HepG2 (cell line): ENCODE results near the gene OR2S2. TPM values are rescaled to one million over a fixed set of nuclear protein-coding genes. Genes with fewer than 3 reads are reported as not detected.

ENCODE experiments used
- ATF7 ChIP-seq, 2 experiments: fragments of 450-650 bp in 1 of 2; sonication (generic) in 1 of 2; formaldehyde crosslinking in 1 of 2; IDR thresholded peaks; 2 replicates each; pipeline versions ENCODE4 v1.4.0 to v1.6.1; 2016 to 2020; ENCODE audit warnings: antibody characterized with exemption in 1 of 2, mild to moderate bottlenecking in 1 of 2, missing genetic modification reagents in 1 of 2
- DNMT1 ChIP-seq: sonication (generic); formaldehyde crosslinking; IDR thresholded peaks from 2 replicates; pipeline ENCODE4 v1.5.1; 2020; ENCODE audit warnings: mild to moderate bottlenecking, missing genetic modification reagents
- EED ChIP-seq: sonication (generic); formaldehyde crosslinking; IDR thresholded peaks from 2 replicates; pipeline ENCODE4 v1.5.0; 2020; ENCODE audit warnings: mild to moderate bottlenecking, missing genetic modification reagents
- FOSL2 ChIP-seq: sonication (generic); formaldehyde crosslinking; IDR thresholded peaks from 2 replicates; pipeline ENCODE4 v1.4.0; 2020; ENCODE audit warnings: missing genetic modification reagents
- FUBP1 ChIP-seq: sonication (generic); formaldehyde crosslinking; IDR thresholded peaks from 2 replicates; pipeline ENCODE4 v1.5.1; 2020; ENCODE audit warnings: missing genetic modification reagents, mild to moderate bottlenecking, borderline replicate concordance
- GATAD2A ChIP-seq: IDR thresholded peaks from 2 replicates; pipeline ENCODE4 v1.6.1; 2016
- KDM4B ChIP-seq: sonication (generic); formaldehyde crosslinking; IDR thresholded peaks from 2 replicates; pipeline ENCODE4 v1.4.0; 2020; ENCODE audit warnings: missing genetic modification reagents
- KLF6 ChIP-seq: IDR thresholded peaks from 2 replicates; pipeline ENCODE4 v1.8.0; 2016; ENCODE audit warnings: missing biosample characterization, missing genetic modification reagents
- MTA1 ChIP-seq: sonication (generic); formaldehyde crosslinking; IDR thresholded peaks from 2 replicates; pipeline ENCODE4 v1.4.0; 2020; ENCODE audit warnings: missing genetic modification reagents, mild to moderate bottlenecking, borderline replicate concordance
- NFRKB ChIP-seq: fragments of 450-650 bp; IDR thresholded peaks from 2 replicates; pipeline ENCODE4 v1.6.1; 2017
- RBAK ChIP-seq: sonication (generic); formaldehyde crosslinking; IDR thresholded peaks from 2 replicates; pipeline ENCODE4 v1.5.1; 2020; ENCODE audit warnings: mild to moderate bottlenecking, missing genetic modification reagents
- RFX1 ChIP-seq: fragments of 450-650 bp; IDR thresholded peaks from 2 replicates; pipeline ENCODE4 v1.6.1; 2017
- SMARCC2 ChIP-seq: fragments of 450-650 bp; IDR thresholded peaks from 2 replicates; pipeline ENCODE4 v1.6.1; 2017; ENCODE audit warnings: antibody characterized with exemption, mild to moderate bottlenecking
- SRSF9 ChIP-seq: fragments of 200-400 bp; formaldehyde crosslinking; IDR thresholded peaks from 2 replicates; pipeline ENCODE4 v1.6.1; 2018; ENCODE audit warnings: borderline replicate concordance, mild to moderate bottlenecking, low read depth, low read length; ENCODE audit not compliant: insufficient read depth, poor library complexity, severe bottlenecking
- STAG1 ChIP-seq: sonication (generic); formaldehyde crosslinking; IDR thresholded peaks from 2 replicates; pipeline ENCODE4 v1.4.0; 2020; ENCODE audit warnings: missing genetic modification reagents
- ZBTB8A ChIP-seq: sonication (generic); formaldehyde crosslinking; IDR thresholded peaks from 2 replicates; pipeline ENCODE4 v1.4.0; 2020; ENCODE audit warnings: mild to moderate bottlenecking, low read depth, missing genetic modification reagents, borderline replicate concordance
- ZC3H4 ChIP-seq: sonication (generic); formaldehyde crosslinking; IDR thresholded peaks from 2 replicates; pipeline ENCODE4 v1.4.0; 2020; ENCODE audit warnings: missing genetic modification reagents, borderline replicate concordance
- ZFP36L1 ChIP-seq: sonication (generic); formaldehyde crosslinking; IDR thresholded peaks from 2 replicates; pipeline ENCODE4 v1.8.0; 2022; ENCODE audit warnings: mild to moderate bottlenecking, missing genetic modification reagents, moderate library complexity
- ZFP62 ChIP-seq: sonication (generic); formaldehyde crosslinking; IDR thresholded peaks from 2 replicates; pipeline ENCODE4 v1.4.0; 2020; ENCODE audit warnings: missing genetic modification reagents
- ZNF101 ChIP-seq: sonication (generic); formaldehyde crosslinking; IDR thresholded peaks from 2 replicates; pipeline ENCODE4 v1.4.0; 2020; ENCODE audit warnings: mild to moderate bottlenecking, low read depth, missing genetic modification reagents, borderline replicate concordance
- ZNF143 ChIP-seq: sonication (generic); formaldehyde crosslinking; IDR thresholded peaks from 2 replicates; pipeline ENCODE4 v1.4.0; 2020; ENCODE audit warnings: missing genetic modification reagents
- ZNF180 ChIP-seq: sonication (generic); formaldehyde crosslinking; IDR thresholded peaks from 2 replicates; pipeline ENCODE4 v1.4.0; 2020; ENCODE audit warnings: low read depth, missing genetic modification reagents, borderline replicate concordance
- ZNF207 ChIP-seq: fragments of 450-650 bp; IDR thresholded peaks from 2 replicates; pipeline ENCODE4 v1.6.1; 2016; ENCODE audit warnings: antibody characterized with exemption, borderline replicate concordance
- ZNF3 ChIP-seq: IDR thresholded peaks from 2 replicates; pipeline ENCODE4 v1.7.0; 2017; ENCODE audit warnings: inconsistent platforms
- ZNF362 ChIP-seq: sonication (generic); formaldehyde crosslinking; IDR thresholded peaks from 2 replicates; pipeline ENCODE4 v1.4.0; 2020; ENCODE audit warnings: missing genetic modification reagents, mild to moderate bottlenecking, borderline replicate concordance
- ZNF672 ChIP-seq: sonication (generic); formaldehyde crosslinking; IDR thresholded peaks from 2 replicates; pipeline ENCODE4 v1.8.1; 2022; ENCODE audit warnings: missing genetic modification reagents
- ZNF747 ChIP-seq: sonication (generic); formaldehyde crosslinking; IDR thresholded peaks from 2 replicates; pipeline ENCODE4 v1.8.1; 2023; ENCODE audit warnings: missing genetic modification reagents, mild to moderate bottlenecking, borderline replicate concordance
- polyA plus RNA-seq, 8 experiments: library from polyadenylated mRNA; depleted of rRNA in 3 of 8; stranded (reverse) in 7 of 8; unstranded in 1 of 8; fragments of >200 nt; fragmentation: Illumina TruSeq in 4 of 8; extraction: Trizol in 4 of 8; gene quantifications; 2 replicates each; pipeline versions ENCODE4 v1.2.1 to v1.2.3, GENCODE V29; 2011 to 2016; ENCODE audit warnings: low read depth in 4 of 8, missing spikeins in 1 of 8, mixed read lengths in 1 of 8; ENCODE audit not compliant: insufficient read depth in 1 of 8
- total RNA-seq, 5 experiments: library from RNA; depleted of rRNA; stranded (reverse); fragments of >200 nt; fragmentation: Illumina TruSeq; extraction: Trizol; gene quantifications; 2 replicates each; pipeline ENCODE4 v1.2.3, GENCODE V29; 2016; ENCODE audit warnings: low read depth in 1 of 5
- TF ChIP-seq, protein P1 (sequence below): sonication (generic); formaldehyde crosslinking; IDR thresholded peaks from 2 replicates; pipeline ENCODE4 v1.4.0; 2020; ENCODE audit warnings: missing genetic modification reagents, mild to moderate bottlenecking, borderline replicate concordance

The OR2S2 gene
- total and polyA plus RNA-seq, 2 of the 13 experiments (the other 11 are each of a cell fraction or from before 2014, with no cell fraction given), result not detected

DNA sequence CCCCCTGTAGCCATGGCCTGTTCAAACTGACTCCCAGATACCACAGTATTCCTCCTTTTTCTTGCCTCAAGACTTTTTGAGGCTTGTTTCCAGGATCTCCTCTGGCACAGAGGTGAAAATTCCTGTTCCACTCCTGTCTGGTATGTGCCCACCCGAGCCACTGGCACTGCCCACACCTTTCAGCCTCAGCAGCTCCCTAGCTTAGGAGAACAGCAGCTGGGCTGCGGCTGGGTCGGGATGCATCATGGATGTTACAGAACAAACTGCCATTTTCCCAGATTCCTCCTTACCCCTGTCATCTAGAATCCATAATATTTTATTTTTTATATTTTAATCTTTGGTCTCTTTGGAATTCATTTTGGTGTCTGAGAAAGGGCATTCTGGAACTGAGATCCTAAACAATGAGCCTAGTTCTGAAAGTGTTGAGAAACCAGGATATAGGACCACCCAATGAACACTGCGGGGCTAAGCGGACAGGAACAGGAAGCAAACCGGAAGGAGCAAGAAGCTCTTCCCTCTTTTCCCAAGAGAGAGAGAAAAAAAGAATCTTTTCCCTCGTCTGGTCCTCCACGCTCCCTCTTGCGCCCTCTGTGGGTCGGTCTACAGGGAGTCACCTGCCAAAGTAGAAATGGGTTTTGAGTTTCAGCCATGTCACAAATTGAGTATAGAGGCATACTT lies 12.5 kb downstream of the OR2S2 start (continued):
- TF ChIP-seq ZNF747, result no peak
- no peak for TF ChIP-seq KLF6 (CRISPR knock-in tag)
- TF ChIP-seq ZNF672 (CRISPR knock-in tag), result no peak
- TF ChIP-seq ZNF362 (CRISPR knock-in tag), result peak; percentile 85
- no peak for TF ChIP-seq ZNF207
- TF ChIP-seq FOSL2 (CRISPR knock-in tag), result 0 out of 2 replicates have a peak, but pooled peaks have one; percentile 10
- no peak for TF ChIP-seq ATF7 (IDR thresholded peaks at IDR 0.05)
- no peak for TF ChIP-seq ATF7 (CRISPR knock-in tag; IDR thresholded peaks at IDR 0.05)
- TF ChIP-seq GATAD2A (CRISPR knock-in tag), result peak; percentile 54
- no peak for TF ChIP-seq ZNF143 (CRISPR knock-in tag)
- TF ChIP-seq RBAK, result no peak
- TF ChIP-seq ZC3H4 (CRISPR knock-in tag), result no peak
- no peak for TF ChIP-seq EED (CRISPR knock-in tag)
- 0 out of 2 replicates have a peak, but pooled peaks have one; percentile 10 for TF ChIP-seq ZNF101 (CRISPR knock-in tag)
- TF ChIP-seq SRSF9, result no peak
- no peak for TF ChIP-seq ZFP36L1 (CRISPR knock-in tag)
- TF ChIP-seq MTA1 (CRISPR knock-in tag), result no peak
- TF ChIP-seq KDM4B (CRISPR knock-in tag), result no peak
- TF ChIP-seq ZBTB8A (CRISPR knock-in tag), result no peak
- no peak for TF ChIP-seq NFRKB
- TF ChIP-seq DNMT1 (CRISPR knock-in tag), result no peak
- no peak for TF ChIP-seq RFX1
- TF ChIP-seq ZFP62, result no peak
- TF ChIP-seq STAG1, result peak; percentile 69
- no peak for TF ChIP-seq FUBP1 (CRISPR knock-in tag)
- TF ChIP-seq, protein P1, sequence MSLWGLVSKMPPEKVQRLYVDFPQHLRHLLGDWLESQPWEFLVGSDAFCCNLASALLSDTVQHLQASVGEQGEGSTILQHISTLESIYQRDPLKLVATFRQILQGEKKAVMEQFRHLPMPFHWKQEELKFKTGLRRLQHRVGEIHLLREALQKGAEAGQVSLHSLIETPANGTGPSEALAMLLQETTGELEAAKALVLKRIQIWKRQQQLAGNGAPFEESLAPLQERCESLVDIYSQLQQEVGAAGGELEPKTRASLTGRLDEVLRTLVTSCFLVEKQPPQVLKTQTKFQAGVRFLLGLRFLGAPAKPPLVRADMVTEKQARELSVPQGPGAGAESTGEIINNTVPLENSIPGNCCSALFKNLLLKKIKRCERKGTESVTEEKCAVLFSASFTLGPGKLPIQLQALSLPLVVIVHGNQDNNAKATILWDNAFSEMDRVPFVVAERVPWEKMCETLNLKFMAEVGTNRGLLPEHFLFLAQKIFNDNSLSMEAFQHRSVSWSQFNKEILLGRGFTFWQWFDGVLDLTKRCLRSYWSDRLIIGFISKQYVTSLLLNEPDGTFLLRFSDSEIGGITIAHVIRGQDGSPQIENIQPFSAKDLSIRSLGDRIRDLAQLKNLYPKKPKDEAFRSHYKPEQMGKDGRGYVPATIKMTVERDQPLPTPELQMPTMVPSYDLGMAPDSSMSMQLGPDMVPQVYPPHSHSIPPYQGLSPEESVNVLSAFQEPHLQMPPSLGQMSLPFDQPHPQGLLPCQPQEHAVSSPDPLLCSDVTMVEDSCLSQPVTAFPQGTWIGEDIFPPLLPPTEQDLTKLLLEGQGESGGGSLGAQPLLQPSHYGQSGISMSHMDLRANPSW (CRISPR knock-in tag), result no peak
- no peak for TF ChIP-seq SMARCC2
- TF ChIP-seq ZNF3 (CRISPR knock-in tag), result no peak
- TF ChIP-seq ZNF180, result no peak
